Uterus (tissue), 4 donors: ENCODE measurements around the gene MAP1B. TPM values are rescaled to one million over a fixed set of nuclear protein-coding genes. Genes with fewer than 3 reads are reported as not detected.

Experiments used
- DNase-seq, 2 donors: peaks; one replicate each; pipeline ENCODE4 v3.0.0-alpha.2; 2019 to 2020
- H3K27ac ChIP-seq, 2 donors: fragments of 200-600 bp; sonication (generic); 1 replicate in 1 of 2; 2 replicates in 1 of 2; pipeline ENCODE4 v1.5.1; 2016 to 2018
- H3K27me3 ChIP-seq, 2 donors: fragments of 200-600 bp; sonication (generic); one replicate each; pipeline ENCODE4 v1.5.1; 2018 to 2019; ENCODE audit warnings: control low read depth in 1 of 2
- H3K36me3 ChIP-seq, 2 donors: fragments of 200-600 bp; sonication (generic); one replicate each; pipeline ENCODE4 v1.5.1; 2019; ENCODE audit warnings: control low read depth in 1 of 2
- H3K4me1 ChIP-seq, 2 donors: fragments of 200-600 bp; sonication (generic); one replicate each; pipeline ENCODE4 v1.5.1; 2018 to 2019; ENCODE audit warnings: control low read depth in 1 of 2
- H3K4me3 ChIP-seq, 2 donors: fragments of 200-600 bp; sonication (generic); 1 replicate in 1 of 2; 2 replicates in 1 of 2; pipeline ENCODE4 v1.5.1; 2018 to 2019; ENCODE audit warnings: mild to moderate bottlenecking in 1 of 2
- H3K9me3 ChIP-seq, 2 donors: fragments of 200-600 bp; sonication (generic); one replicate each; pipeline ENCODE4 v1.5.1; 2019; ENCODE audit warnings: control low read depth in 1 of 2
- POLR2A ChIP-seq, 2 donors: fragments of 450-650 bp; IDR thresholded peaks; one replicate each; pipeline ENCODE4 v1.6.1; 2016; ENCODE audit warnings: antibody characterized with exemption in 2 of 2, mild to moderate bottlenecking in 1 of 2, moderate library complexity in 1 of 2
- intact Hi-C: fragments of 100-400 bp; cut with DNase I; formaldehyde crosslinking; loops from one replicate; pipeline ENCODE4 v1.15.1; 2023; ENCODE audit warnings: low total_unique reads
- total RNA-seq, 4 donors: library from RNA; depleted of rRNA in 3 of 4; stranded (reverse); fragments of >200 nt in 3 of 4; gene quantifications; one replicate each; pipeline versions ENCODE4 v1.1.0 to v1.2.4, GENCODE V29; 2014 to 2023
- TF ChIP-seq, protein P1 (sequence below), 4 experiments: fragments of 200-600 bp in 2 of 4; fragments of 450-650 bp in 2 of 4; sonication (generic) in 2 of 4; IDR thresholded peaks; one replicate each; pipeline ENCODE4 v1.5.1; 2016 to 2019; ENCODE audit warnings: antibody characterized with exemption in 4 of 4, mild to moderate bottlenecking in 2 of 4, moderate library complexity in 1 of 4
- donor health status: DM: yes; HTN: yes; CAD: no.

MAP1B gene
- 100 to 1,000 TPM in 3 of 4 donors, 10 to 100 TPM in 1; 92.0 to 212 (median 132) TPM for total RNA-seq

- no peaks in the 10 kb centered on the region for H3K4me1 ChIP-seq
- H3K27ac ChIP-seq, result peak within 1 kb of the TSS; percentile 82 to 84
- intact Hi-C loops, result no loop called here
- DNase-seq, result peak; percentile 66 to 67
- no peaks in the 10 kb centered on the region for H3K36me3 ChIP-seq
- H3K9me3 ChIP-seq, result no peaks in the 10 kb centered on the region
- H3K4me3 ChIP-seq, result peak within 1 kb of the TSS; percentile 67 to 77
- no peaks in the 10 kb centered on the region for H3K27me3 ChIP-seq
- TF ChIP-seq POLR2A (IDR thresholded peaks at IDR 0.05), result peak; percentile 13 to 40
- TF ChIP-seq, protein P1, sequence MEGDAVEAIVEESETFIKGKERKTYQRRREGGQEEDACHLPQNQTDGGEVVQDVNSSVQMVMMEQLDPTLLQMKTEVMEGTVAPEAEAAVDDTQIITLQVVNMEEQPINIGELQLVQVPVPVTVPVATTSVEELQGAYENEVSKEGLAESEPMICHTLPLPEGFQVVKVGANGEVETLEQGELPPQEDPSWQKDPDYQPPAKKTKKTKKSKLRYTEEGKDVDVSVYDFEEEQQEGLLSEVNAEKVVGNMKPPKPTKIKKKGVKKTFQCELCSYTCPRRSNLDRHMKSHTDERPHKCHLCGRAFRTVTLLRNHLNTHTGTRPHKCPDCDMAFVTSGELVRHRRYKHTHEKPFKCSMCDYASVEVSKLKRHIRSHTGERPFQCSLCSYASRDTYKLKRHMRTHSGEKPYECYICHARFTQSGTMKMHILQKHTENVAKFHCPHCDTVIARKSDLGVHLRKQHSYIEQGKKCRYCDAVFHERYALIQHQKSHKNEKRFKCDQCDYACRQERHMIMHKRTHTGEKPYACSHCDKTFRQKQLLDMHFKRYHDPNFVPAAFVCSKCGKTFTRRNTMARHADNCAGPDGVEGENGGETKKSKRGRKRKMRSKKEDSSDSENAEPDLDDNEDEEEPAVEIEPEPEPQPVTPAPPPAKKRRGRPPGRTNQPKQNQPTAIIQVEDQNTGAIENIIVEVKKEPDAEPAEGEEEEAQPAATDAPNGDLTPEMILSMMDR (IDR thresholded peaks at IDR 0.05), result no peak
Measured at GRCh38 chr5:72107131-72107900, at the start of gene MAP1B. Gene MAP1B (plus strand): TSS chr5:72107475. CDS start chr5:72107532, 57 bp downstream.

DNA sequence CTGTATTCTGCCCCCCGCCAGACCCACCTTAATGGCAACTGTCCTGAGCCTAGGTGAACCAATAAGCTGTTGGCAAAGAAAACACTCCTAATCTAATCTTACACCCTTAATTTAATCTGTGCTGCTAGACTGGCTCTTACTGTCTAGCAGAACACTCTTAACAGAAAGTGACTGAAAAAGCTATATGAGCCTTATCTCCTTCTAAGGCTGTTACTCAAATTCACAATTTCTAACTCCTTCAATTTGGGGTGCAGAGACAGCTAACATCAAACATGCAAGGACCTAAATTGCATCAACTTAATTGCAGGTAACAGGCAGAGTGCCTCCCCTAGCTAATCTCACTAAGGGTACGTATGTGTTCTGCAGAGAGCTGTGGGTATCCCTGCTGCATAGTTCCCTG is 49.5 kb upstream of the MAP1B start:
- Histone ChIP-seq H3K36me3 (no peaks in the 10 kb centered on the region), H3K27me3 (no peaks in the 10 kb centered on the region), H3K27ac (no peak overlapping the region), H3K4me3 (no peak overlapping the region), H3K9me3 (no peaks in the 10 kb centered on the region), H3K4me1 (no peaks in the 10 kb centered on the region)
- intact Hi-C loops, result no loop called here
- TF ChIP-seq, protein P1 (IDR thresholded peaks at IDR 0.05), result no peak
- no peak for TF ChIP-seq POLR2A (IDR thresholded peaks at IDR 0.05)
- no peak for DNase-seq

DNA sequence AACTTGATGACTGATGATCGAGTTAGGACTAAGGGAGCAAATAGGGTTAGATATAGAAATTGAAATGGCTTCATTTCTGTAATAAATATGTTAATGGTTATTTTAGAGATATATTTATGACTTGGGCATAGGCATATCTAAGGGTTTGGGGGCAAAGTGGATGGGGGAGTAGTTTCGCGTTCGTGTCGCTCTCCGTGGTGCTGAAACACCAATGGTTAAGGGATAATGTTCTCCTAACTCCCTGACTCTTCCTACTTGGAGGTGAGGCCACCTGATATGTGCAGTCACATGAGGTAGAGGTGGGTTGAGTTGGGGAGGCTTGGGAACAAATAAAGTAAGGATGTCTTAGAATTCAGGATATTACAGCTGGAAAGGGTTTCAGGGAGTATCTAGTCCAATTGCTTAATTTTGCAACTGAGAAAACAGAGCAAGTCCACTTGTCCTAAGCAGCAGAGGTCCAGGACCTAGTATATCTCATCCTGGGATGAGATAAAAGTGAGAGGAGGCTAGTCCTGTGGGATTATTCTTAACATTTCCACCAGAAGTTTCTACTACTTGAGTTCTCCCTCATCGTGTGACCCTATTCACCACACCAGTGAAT is 44.0 kb upstream of the MAP1B start:
- intact Hi-C loops, result no loop called here
- no peak for DNase-seq
- H3K27me3 ChIP-seq, result no peaks in the 10 kb centered on the region
- no peaks in the 10 kb centered on the region for H3K4me1 ChIP-seq
- no peak overlapping the region for H3K4me3 ChIP-seq
- H3K36me3 ChIP-seq, result no peaks in the 10 kb centered on the region
- TF ChIP-seq, protein P1 (IDR thresholded peaks at IDR 0.05), result no peak
- no peak for TF ChIP-seq POLR2A (IDR thresholded peaks at IDR 0.05)
- no peaks in the 10 kb centered on the region for H3K9me3 ChIP-seq
- no peak overlapping the region for H3K27ac ChIP-seq

GRCh38 chr5:72064801-72065570 is 42.3 kb upstream of the MAP1B start:
- no peaks in the 10 kb centered on the region for H3K36me3 ChIP-seq
- H3K27ac ChIP-seq, result no peak overlapping the region
- H3K4me1 ChIP-seq, result no peaks in the 10 kb centered on the region
- H3K27me3 ChIP-seq, result no peaks in the 10 kb centered on the region
- no peak for DNase-seq
- TF ChIP-seq, protein P1 (IDR thresholded peaks at IDR 0.05), result no peak
- no peak for TF ChIP-seq POLR2A (IDR thresholded peaks at IDR 0.05)
- H3K4me3 ChIP-seq, result no peak overlapping the region
- H3K9me3 ChIP-seq, result no peaks in the 10 kb centered on the region
- intact Hi-C loops, result no loop called here
